Activated gamma-delta T cell treated with anti-CD3 and anti-CD28 coated beads, Interleukin-2, amount 50 U/mL, for 16 hours (primary cell): ENCODE measurements around the gene RELN.
"Not testable (repeated sequence)": the region's sequence is repeated elsewhere in the genome, so short reads cannot be mapped to it uniquely, and the experiment has no call there.

Experiments
- DNase-seq: peaks from one replicate; pipeline ENCODE4 v3.0.0-alpha.2; 2020; ENCODE audit warnings: low read depth

RELN gene

DNA sequence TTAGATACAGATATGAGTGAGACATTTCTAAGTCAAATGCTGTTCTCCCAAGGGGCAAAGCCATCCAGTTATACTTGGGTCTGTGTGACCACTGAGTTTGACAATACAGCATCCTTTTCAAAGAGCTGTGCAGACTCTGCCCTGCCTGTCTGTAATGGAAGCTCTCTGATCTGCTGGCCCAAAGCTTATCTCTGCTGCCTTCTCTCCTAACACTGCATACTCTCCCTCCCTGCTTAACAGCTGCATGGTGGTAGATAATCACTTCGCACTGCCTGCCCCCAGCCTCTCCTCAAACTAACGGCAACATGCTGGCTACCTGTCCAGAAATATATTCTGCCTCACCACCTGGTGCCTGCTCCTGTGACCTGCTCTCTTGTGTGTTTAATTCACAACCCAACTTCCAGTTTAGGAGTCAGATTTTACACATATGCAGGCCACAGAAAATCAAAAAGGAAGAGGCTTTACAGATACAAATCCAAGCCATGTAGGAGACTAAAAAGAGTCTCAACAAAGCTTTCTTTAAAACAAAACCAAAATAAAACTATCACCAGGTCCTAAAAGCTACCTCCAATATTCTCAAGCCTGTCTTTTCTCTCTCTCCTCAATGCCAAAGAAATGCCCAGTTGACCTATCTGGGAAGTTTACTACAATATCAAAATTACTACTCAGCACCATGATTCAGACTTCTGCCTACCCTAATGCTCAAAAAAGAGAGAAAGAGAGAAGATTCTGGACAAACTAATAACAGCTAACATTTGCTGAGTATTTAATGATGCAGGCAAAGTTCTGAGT, 145.6 kb downstream of the RELN start:
- DNase-seq = no peak

DNA sequence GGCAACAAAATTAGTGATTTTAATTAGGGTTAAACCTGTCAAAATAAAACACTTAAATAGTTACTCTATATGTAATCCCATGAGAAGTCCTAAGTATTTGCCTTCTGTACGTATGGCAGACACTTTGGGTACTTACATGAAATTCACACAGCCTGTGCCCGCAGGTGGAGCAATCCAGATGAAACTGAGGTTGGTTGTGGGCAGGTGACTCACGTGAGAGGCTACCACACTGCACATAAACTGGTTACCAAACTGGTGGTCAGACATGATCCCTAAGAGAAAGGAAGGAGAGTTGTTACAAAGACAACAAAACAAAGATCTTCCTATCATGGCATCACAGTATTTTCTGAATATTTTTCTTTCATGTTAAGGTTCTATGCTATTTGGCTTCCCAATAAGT, 156.1 kb downstream of the RELN start:
- no peak for DNase-seq

DNA sequence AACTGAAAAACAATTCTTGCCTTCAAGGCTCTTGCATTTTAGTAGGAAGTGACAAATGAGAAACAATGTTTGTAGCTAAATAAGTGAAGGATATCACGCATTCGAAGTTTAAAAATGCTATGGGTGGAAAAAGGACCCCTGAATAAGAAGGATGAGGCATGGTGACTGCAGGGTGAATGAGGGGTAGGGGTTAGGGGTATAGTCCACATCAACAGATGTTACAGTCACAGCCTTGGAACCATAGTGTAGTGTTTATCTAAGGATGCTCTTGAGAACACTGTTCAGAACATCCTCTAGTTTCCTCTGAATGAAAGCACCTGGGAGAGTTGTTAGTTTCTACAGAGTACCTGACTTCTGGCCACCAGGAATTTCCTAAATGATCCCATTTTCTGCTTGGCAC, 157.0 kb downstream of the RELN start:
- DNase-seq = no peak

DNA sequence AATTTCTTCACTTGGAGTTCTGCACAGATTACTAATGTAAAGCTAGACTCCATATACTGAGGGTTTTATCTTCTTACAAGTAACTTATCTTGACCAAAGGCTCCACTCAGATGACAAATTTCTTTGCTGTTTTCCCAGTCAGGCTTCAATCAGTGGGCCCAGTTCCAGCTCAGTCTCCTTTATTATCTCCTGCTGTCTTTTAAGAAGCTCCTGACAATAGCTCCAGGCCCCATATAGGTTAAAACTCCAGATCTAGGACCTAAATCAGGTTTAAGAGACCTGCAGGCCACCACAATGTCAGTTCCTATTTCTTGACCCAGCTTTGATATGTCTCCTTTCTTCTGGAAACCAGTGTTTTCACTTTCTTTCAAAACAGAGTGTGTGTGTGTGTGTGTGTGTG, 165.2 kb downstream of the RELN start:
- no peak for DNase-seq

DNA sequence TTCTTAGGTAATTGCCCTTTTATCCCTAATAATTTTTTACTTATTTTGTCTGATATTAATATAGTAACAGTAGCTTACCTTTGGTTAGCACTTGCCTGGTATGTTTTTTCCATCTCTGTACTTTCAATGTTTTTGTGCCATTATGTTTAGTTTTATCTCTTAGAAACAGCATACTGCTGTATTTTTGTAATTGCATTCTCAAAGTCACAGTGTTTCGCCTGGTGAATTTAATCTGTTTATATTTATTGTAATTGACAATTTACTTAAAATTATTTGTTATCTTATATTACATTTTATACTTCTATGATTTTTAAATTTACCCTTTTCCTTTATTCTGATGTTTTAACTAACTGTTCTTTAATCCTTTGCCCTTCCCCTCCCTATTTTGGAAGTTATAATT, 166.4 kb downstream of the RELN start:
- no peak for DNase-seq

DNA sequence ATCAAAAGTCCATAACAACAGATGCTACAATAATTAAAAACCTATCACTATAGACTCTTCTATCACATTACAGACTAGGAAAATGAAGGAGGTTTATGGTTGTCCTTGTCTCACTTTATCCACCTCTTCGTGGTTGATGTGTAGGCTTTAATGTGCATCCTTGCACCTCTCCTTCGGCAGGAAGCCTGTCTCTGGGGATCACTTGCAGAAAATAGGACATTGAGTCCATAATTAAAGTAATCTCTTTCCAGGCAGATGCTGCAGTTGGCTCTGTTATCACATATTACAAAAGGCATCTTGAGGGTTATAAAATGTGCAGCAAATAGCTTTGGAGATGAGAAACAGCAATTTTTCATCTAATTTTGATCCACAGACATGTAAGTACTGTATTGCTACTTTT, 168.4 kb downstream of the RELN start:
- DNase-seq = no peak

DNA sequence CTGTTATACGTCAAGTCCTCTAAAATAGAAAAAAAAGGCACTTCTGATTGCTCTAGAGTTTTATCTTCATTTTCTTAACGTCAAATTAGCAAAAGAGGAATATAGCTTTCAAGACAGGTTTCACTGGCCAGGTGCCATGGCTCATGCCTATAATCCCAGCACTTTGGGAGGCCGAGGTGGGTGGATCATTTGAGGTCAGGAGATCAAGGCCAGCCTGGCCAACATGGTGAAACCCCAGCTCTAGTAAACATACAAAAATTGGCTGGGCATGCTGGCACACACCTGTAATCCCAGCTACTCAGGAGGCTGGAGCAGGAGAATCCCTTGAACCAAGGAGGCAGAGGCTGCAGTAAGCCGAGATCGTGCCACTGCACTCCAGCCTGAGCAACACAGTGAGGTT, 173.5 kb downstream of the RELN start:
- DNase-seq = not testable (repeated sequence)

DNA sequence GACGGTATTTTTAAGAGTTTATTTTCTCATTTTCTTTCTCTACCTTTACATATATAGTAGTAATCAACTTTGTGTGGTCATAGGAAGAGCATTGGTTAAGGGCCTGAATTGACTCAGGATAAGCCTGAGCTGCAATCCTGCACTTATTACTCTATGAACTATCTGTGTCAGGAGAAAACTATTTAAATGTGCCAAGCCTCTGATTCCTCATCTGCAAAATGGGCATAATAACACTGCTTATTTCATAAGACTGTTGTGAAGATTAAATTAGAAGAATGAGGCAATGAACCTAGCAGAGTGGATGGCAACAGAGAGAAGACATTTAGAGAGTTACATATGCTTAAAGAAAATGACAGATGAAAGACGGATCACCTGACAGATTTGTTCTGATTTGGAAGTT, 175.5 kb downstream of the RELN start:
- DNase-seq = no peak

DNA sequence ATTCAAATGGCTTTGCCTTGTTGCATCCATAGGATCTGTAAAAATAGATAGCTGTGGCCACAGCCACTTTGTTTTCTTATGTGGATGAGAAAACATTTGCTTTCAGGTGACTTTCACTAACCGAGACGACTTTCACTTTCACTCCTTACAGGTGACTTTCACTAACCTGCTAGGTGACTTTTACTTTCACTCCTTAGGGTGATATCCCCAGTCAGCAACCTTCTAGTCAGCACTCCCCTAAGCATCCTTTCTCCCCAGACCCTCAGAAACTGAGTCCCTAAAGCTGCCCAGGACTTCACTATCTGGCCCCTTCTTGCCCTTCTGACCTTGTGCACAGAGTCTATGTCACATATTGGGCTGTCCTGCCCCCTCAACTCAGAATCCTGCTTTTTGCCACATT, 177.5 kb downstream of the RELN start:
- DNase-seq = no peak

DNA sequence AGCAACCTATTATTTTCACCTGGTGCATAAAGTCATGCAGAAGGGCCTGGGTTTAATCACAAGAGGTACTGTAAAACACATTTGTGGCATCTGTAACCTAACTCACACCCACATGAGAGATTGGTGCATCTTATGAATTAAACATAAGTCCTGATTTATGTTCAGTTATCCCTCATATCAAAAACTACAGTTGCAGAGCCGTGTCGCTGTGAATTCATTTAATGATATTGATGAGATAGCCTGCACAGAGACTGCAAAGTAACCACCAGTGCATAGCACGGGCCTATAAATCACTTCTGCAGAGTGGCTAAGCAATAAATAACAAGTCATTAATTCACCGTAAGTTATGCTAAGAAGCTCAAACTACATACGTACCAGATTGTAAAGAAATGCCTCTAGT, 178.2 kb downstream of the RELN start:
- no peak for DNase-seq

DNA sequence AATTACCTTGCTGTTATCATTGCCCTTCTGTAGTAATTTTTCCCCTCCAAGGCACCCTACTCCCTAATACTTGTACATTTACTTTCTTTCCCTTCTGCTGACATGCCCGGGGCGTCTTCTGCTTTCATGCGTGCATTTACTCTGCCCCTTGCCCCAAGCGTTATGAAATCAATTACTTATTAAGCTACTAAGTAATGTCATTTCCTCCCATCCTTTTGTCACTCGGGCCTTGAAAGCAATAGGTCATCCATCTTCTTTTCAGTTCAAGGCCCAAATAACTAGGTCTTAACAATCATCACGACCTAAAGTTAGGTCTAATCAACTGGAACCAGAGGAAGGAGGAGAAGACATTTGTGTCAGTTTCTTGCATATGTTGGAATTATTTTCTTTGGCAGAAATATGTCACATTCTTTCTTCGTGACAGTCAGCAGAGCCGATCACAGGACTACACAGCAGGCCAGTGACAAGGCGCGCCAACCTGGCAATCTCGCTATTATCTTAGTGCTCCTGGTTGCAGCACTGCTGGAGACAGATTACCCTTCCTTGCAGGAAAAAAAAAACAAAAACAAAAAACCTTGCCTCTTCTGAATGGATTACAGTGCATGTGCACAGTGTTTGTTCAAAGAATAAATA, 179.2 kb downstream of the RELN start:
- DNase-seq = no peak

DNA sequence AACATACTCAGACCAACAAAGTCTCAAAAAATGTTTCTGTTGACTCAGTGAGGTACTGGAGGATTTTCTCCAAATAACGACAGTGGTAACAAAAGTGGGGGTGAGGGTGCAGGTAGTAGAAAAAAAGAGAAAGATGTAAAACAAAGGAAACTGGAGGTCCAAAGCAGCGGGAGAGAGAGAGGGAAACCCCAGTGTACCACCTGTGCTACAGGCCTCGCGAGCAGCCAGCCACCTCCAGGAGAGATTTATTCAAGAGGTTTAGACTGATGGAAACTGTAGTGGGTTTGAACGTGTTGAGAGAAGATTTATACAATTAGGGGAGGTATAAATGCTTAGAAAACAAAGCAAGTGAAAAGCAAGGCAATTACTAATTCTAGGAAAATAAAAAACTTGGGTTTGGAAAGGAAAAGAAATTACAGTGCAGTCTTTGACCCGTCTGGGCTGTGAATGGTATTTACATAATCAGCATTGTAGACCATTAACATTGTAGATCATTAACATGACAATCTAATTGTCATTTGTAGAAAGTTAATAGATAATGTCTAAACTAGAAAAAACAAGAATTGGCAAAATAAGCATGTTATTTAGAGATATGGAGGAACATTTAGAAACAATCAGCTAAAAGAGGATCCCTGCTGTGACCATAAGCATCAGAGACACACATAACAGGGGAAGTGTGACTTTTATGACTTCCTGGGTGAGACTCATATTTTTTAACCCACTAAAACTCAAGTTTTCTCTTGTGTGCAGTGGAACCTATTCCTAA, 180.0 kb downstream of the RELN start:
- DNase-seq = no peak

DNA sequence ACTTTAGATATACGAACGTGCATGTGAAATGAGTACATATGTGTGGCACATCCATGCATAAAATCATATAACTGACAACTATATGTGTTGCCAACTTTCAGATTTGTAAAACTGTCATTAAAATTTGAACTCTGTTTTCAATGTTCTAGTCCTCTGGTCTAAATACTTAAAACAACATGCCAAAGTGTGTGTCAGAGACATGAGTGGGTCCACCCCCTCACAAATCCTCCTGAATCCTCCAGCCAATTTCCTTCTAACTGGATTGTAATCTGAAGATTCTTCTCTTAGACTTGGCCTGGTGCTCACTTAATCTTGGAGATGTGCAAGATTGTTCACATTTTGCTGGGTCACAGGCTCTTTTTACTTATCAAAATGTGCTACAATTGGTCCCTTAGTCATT, 184.1 kb downstream of the RELN start:
- DNase-seq = no peak

DNA sequence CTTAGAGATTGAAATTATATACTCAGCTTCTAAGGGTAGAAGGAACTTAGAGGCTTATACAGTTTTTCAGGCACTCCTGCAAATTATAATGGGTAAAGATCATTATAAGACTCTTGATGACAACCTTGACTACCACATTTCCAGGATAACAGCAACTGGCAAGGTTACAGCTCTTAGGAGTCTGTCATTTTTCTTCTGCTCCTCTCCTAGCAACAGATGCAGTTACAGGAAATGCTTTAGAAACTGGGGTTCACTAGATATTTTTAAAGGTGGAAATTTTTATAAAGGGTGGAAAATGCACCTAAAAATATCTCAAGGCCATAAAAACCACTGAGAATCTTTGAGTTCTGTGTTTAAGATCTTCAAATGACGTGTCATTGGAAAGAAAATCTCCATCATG, 185.8 kb downstream of the RELN start:
- no peak for DNase-seq

DNA sequence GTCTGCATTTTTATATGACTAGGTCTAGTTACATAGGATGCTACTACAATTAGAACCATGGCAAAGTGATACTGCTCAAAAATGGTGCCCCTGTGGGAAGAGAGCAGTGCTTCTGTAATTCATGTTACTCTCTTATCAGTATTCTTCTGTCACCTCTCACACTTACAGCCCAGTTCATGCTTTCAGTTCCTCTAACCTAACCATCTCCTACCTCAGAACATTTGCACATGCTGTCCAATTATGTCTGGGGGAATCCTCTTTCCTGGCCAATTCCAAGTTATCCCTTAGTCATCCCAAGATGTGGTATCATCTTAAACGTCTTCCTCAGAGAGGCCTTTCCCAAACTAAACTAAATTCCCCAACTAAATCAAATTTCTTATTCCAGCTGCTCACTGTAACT, 190.2 kb downstream of the RELN start:
- DNase-seq = no peak

DNA sequence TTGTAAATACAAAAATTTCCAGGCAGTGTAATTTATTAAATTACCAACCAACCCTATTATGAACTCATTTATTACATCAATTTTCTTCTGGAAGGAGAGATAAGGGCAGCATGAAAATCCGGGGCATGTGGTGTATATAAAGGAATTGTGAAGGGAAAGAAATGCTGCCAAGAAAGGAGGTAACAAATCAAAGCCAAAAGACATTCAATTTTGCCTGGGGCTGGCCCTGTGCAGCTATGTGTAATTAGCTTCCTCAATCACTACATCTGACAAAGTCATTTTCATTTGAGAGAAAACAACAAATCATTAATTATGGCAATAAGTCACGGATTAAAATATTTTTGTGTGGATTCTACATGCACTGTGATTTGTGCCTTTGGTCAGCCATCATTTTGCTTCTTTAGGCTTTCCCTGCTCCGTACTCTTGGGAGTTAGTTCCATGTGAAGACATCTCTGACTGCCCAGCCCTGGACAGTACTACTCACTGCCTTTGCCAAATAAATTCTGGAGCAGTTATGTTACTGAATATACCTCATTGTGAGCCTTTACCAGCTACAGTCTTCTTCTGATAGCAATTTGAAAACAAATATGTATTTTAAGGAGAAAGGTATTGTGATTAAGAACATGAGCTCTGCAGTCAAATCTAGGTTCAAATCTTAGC, 191.7 kb downstream of the RELN start:
- DNase-seq = no peak

DNA sequence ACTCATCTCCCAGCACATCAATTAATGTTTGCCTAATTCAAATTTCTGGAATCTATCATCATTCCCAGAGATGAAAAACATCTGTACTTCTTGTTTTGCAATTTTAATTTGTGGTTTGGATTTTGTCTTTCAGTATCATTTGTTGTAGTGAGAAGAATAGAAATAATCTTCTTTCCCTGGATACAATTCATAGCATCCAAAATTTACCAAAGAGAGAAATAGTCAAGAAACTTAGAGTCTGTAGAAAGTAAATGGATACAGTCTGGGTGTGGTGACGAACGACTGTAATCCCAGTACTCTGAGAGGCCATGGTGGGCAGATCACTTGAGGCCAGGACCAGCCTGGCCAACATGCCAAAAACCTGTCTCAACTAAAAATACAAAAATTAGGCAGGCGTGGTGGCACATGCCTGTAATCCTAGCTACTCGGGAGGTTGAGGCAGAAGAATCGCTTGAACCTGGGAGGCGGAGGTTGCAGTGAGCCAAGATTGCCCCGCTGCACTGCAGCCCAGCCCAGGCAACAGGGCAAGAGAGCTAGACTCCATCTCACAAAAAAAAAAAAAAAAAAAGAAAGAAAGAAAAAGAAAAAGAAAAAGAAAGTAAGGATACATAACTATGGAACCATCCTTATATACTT, 193.0 kb downstream of the RELN start:
- DNase-seq = no peak

DNA sequence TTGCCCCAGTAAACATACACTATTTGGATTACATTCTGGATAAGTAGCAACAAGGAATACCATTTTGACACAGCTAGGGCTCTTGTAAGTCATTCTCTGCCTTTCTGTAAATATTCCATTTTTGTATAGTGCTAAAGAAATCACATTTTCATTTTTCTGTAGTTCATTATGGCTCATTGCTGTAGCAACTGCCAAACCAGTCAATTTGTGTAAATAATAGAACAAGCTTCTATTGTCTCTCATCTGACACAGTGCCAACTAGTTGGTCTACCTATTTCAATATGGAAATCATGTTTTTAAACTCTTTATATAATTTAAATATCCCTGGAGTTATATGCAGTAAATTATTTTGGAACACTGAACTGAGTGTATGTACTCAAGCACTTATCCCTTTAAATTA, 193.7 kb downstream of the RELN start:
- no peak for DNase-seq

DNA sequence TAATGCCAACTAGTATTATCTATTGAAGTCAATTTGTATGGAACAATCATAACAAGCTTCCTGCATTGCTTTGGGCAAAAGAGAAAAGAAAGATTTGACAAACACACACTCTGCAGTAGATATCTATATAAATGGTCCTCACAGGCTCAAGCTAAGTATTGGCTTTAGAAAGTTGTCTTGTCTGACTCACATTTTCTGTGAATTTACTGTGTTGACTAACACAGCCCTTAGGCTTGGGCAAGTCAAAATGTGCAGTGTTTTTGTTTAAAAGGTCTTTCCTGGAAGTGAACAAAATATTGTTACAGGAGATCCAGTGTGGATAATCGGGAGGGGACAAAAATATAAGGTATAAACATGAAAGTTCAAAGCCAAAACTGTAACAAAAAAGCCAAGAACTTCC, 194.4 kb downstream of the RELN start:
- DNase-seq = no peak

DNA sequence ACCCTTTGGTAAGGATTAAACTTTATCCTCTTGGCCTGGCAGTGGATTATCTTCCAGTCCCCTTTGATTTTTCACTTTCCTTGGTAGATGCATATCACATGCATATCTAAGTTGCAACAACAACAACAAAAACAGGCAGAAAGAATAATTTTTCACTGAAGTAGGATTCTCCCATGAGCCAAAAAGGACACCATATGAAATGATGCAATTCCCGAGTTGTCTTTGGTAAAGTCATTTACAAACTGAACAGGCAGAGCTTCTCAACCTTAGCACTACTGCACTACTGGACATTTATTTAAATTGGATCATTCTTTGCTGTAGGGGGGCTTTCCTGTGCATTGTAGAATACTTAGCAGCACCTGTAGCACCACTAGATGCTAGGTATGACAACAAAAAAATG, 195.0 kb downstream of the RELN start:
- DNase-seq = no peak

DNA sequence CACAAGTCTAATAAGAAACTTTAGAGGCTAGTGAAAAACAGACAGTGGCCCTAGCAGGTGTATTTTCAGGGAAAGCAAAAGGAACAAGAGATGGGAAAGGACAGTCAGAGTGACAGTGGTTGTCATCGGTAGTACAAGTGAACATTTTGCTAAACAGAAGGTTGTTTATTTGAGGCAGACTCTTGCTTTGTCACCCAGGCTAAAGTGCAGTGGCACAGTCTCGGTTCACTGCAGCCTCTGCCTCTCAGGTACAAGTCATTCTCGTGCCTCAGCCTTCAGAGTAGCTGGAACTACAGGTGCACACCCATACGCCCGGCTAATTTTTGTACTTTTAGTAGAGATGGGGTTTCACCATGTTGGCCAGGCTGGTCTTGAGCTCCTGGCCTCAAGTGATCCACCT, 195.8 kb downstream of the RELN start:
- DNase-seq = no peak

DNA sequence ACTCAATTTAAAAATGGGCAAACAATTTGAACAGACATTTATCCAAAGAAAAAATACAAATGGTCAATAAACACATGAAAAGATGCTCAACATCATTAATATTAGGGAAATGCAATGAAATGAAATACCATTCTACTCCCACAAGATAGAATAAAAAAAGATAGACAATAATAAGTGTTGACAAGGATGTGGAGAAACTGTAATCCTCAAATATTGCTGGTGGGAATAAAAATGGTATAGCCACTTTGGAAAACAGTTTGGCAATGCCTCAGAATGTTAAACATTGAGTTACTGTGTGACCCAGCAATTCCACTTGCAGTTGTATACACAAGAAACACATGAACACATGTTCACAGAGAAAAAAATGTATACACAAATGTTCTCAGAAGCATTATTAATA, 197.6 kb downstream of the RELN start:
- DNase-seq = no peak
